ENCODE measurements around the gene LEP.

Gene LEP

DNA sequence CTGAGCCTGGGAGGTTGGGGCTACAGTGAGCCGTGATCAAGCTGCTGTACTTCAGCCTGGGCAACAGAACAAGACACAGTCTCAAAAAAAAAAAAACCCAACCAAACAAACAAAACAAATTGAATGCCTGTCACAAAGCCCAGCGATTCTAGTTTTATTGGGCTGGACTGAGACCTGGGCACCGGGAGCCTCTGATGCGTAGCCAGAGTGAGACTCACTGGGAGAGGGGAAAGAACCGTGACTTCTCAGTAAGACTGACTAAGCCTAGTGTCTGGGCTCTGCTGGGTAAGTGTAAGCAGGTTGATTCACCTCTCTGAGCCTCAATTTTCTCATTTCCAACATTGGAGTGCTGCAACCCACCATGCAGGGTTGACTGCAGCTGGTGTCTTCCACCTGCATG, 10.1 kb upstream of the LEP start:
- Histone ChIP-seq H3K36me3 (ENCODE audit: insufficient read depth, low read length) (no peaks in the 10 kb centered on the region), H3K4me3 (ENCODE audit: low read depth in 1 of 2, low read length in 2 of 2) (no peak overlapping the region), H3K27ac (ENCODE audit: low read length) (no peak overlapping the region), H3K4me1 (ENCODE audit: insufficient read depth, low read length) (no peaks in the 10 kb centered on the region), H3K27me3 (ENCODE audit: insufficient read depth, low read length, poor library complexity) (peaks cover 4% of the 10 kb centered on the region), H2AFZ (ENCODE audit: low read depth, low read length) (no peak overlapping the region), H3K9ac (ENCODE audit: low read depth, low read length) (no peak overlapping the region), H3K9me3 (ENCODE audit: insufficient read depth, low read length, severe bottlenecking) (no peaks in the 10 kb centered on the region), H3K79me2 (ENCODE audit: insufficient read depth, low read length) (no peaks in the 10 kb centered on the region), H3K4me2 (ENCODE audit: insufficient read depth, low read length) (no peak overlapping the region), H4K20me1 (ENCODE audit: insufficient read depth, low read length) (no peaks in the 10 kb centered on the region)
- ATAC-seq (ENCODE audit: insufficient read depth, low read depth) (no peak), DNase-seq (no peak)
- TF ChIP-seq EZH2 (IDR thresholded peaks at IDR 0.05; ENCODE audit: borderline replicate concordance, low read depth, low read length, severe bottlenecking) = no peak
- TF ChIP-seq, protein P1, sequence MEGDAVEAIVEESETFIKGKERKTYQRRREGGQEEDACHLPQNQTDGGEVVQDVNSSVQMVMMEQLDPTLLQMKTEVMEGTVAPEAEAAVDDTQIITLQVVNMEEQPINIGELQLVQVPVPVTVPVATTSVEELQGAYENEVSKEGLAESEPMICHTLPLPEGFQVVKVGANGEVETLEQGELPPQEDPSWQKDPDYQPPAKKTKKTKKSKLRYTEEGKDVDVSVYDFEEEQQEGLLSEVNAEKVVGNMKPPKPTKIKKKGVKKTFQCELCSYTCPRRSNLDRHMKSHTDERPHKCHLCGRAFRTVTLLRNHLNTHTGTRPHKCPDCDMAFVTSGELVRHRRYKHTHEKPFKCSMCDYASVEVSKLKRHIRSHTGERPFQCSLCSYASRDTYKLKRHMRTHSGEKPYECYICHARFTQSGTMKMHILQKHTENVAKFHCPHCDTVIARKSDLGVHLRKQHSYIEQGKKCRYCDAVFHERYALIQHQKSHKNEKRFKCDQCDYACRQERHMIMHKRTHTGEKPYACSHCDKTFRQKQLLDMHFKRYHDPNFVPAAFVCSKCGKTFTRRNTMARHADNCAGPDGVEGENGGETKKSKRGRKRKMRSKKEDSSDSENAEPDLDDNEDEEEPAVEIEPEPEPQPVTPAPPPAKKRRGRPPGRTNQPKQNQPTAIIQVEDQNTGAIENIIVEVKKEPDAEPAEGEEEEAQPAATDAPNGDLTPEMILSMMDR (IDR thresholded peaks at IDR 0.05; ENCODE audit: borderline replicate concordance, extremely low read depth, low read length, poor library complexity, severe bottlenecking) = no peak

DNA sequence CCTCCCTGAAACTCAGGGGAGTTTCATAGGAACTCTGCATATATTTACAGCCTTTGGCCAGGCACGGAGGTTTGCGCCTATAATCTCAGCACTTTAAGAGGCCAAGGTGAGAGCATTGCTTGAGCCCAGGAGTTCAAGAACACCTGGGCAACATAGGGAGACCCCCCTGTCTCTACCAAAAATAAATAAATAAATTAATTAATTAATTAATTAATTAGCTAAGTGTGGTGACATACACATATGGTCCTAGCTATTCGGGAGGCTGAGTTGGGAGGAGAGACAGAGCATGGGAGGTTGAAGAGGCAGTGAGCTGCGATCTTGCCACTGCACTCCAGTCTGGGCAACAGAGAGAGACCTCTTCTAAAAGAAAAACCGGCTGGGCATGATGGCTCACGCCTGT, 9.4 kb upstream of the LEP start:
- Histone ChIP-seq H3K79me2 (ENCODE audit: insufficient read depth, low read length) (no peaks in the 10 kb centered on the region), H3K27me3 (ENCODE audit: insufficient read depth, low read length, poor library complexity) (peaks cover 4% of the 10 kb centered on the region), H2AFZ (ENCODE audit: low read depth, low read length) (no peak overlapping the region), H3K4me2 (ENCODE audit: insufficient read depth, low read length) (no peak overlapping the region), H3K4me1 (ENCODE audit: insufficient read depth, low read length) (peaks cover under 1% of the 10 kb centered on the region; the same call in 1 of the 2 replicates), H3K36me3 (ENCODE audit: insufficient read depth, low read length) (no peaks in the 10 kb centered on the region), H3K27ac (ENCODE audit: low read length) (no peak overlapping the region), H3K9ac (ENCODE audit: low read depth, low read length) (no peak overlapping the region), H3K9me3 (ENCODE audit: insufficient read depth, low read length, severe bottlenecking) (no peaks in the 10 kb centered on the region), H3K4me3 (ENCODE audit: low read depth in 1 of 2, low read length in 2 of 2) (no peak overlapping the region), H4K20me1 (ENCODE audit: insufficient read depth, low read length) (no peaks in the 10 kb centered on the region)
- TF ChIP-seq EZH2 (IDR thresholded peaks at IDR 0.05; ENCODE audit: borderline replicate concordance, low read depth, low read length, severe bottlenecking) = no peak
- TF ChIP-seq, protein P1 (IDR thresholded peaks at IDR 0.05; ENCODE audit: borderline replicate concordance, extremely low read depth, low read length, poor library complexity, severe bottlenecking) = no peak
- DNase-seq (no peak), ATAC-seq (ENCODE audit: insufficient read depth, low read depth) (no peak)

DNA sequence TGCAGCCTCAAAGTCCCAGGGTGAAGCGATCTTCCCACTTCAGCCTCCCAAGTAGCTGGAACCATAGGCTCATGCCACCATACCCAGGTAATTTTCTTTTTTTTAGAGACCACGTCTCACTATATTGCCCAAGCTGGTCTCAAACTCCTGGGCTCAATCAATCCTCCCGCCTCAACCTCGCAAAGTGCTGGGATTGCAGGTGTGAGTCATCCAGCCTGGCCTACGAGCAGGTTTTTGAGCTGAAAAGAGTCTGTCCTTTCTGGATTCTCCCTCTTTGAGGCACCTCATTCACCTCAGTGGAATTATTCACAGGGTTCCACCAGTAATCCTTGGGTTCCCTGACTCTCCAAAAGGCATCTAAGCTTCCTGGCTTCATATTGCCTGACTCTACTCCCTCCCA, 7.6 kb upstream of the LEP start:
- Histone ChIP-seq H4K20me1 (ENCODE audit: insufficient read depth, low read length) (no peaks in the 10 kb centered on the region), H3K4me1 (ENCODE audit: insufficient read depth, low read length) (peaks cover 9% of the 10 kb centered on the region), H3K27me3 (ENCODE audit: insufficient read depth, low read length, poor library complexity) (peaks cover 4% of the 10 kb centered on the region), H3K4me2 (ENCODE audit: insufficient read depth, low read length) (no peak overlapping the region), H3K9ac (ENCODE audit: low read depth, low read length) (no peak overlapping the region), H3K27ac (ENCODE audit: low read length) (no peak overlapping the region), H2AFZ (ENCODE audit: low read depth, low read length) (no peak overlapping the region), H3K9me3 (ENCODE audit: insufficient read depth, low read length, severe bottlenecking) (peaks cover under 1% of the 10 kb centered on the region), H3K4me3 (ENCODE audit: low read depth in 1 of 2, low read length in 2 of 2) (no peak overlapping the region), H3K79me2 (ENCODE audit: insufficient read depth, low read length) (no peaks in the 10 kb centered on the region), H3K36me3 (ENCODE audit: insufficient read depth, low read length) (no peaks in the 10 kb centered on the region)
- ATAC-seq (ENCODE audit: insufficient read depth, low read depth) = no peak
- TF ChIP-seq, protein P1 (IDR thresholded peaks at IDR 0.05; ENCODE audit: borderline replicate concordance, extremely low read depth, low read length, poor library complexity, severe bottlenecking) = no peak
- TF ChIP-seq EZH2 (IDR thresholded peaks at IDR 0.05; ENCODE audit: borderline replicate concordance, low read depth, low read length, severe bottlenecking) = no peak
- DNase-seq = no peak

All from DND-41 (cell line).